Smooth muscle cell (in vitro differentiated cells): ENCODE results near the gene SIK2. TPM values are rescaled to one million over a fixed set of nuclear protein-coding genes. Genes with fewer than 3 reads are reported as not detected.

Experiments used
- DNase-seq: peaks from one replicate; lab custom pipeline; 2025; ENCODE audit not compliant: unreplicated experiment; lab: John Stamatoyannopoulos, UW
- H2AFZ ChIP-seq: fragments of 200-600 bp; sonication (generic); 2 replicates; pipeline ENCODE4 v1.6.0; 2016; ENCODE audit warnings: antibody characterized with exemption, low read depth, mild to moderate bottlenecking
- H3F3A ChIP-seq: fragments of 200-600 bp; sonication (generic); 2 replicates; pipeline ENCODE4 v1.6.0; 2017; ENCODE audit warnings: antibody characterized with exemption, low read depth
- H3K27ac ChIP-seq: fragments of 200-600 bp; sonication (generic); 2 replicates; pipeline ENCODE4 v1.5.1; 2016; ENCODE audit warnings: low read depth, mild to moderate bottlenecking
- H3K27me3 ChIP-seq: fragments of 200-600 bp; sonication (generic); 2 replicates; pipeline ENCODE4 v1.6.1; 2016; ENCODE audit warnings: low read depth, mild to moderate bottlenecking
- H3K36me3 ChIP-seq: fragments of 200-600 bp; sonication (generic); 2 replicates; pipeline ENCODE4 v1.5.1; 2016; ENCODE audit warnings: low read depth
- H3K4me1 ChIP-seq: fragments of 200-600 bp; sonication (generic); 2 replicates; pipeline ENCODE4 v1.5.1; 2016; ENCODE audit warnings: low read depth
- H3K4me2 ChIP-seq: fragments of 200-600 bp; sonication (generic); 2 replicates; pipeline ENCODE4 v1.6.0; 2016; ENCODE audit warnings: mild to moderate bottlenecking
- H3K4me3 ChIP-seq: fragments of 200-600 bp; sonication (generic); 2 replicates; pipeline ENCODE4 v1.5.1; 2016; ENCODE audit warnings: mild to moderate bottlenecking
- H3K79me2 ChIP-seq: fragments of 200-600 bp; sonication (generic); 2 replicates; pipeline ENCODE4 v1.6.0; 2016; ENCODE audit warnings: low read depth, mild to moderate bottlenecking
- H3K9ac ChIP-seq: fragments of 200-600 bp; sonication (generic); 2 replicates; pipeline ENCODE4 v1.6.0; 2016; ENCODE audit warnings: low read depth
- H3K9me3 ChIP-seq: fragments of 200-600 bp; sonication (generic); replicated peaks from 2 replicates; pipeline ENCODE4 v1.5.1; 2016; ENCODE audit warnings: low read depth
- H4K20me1 ChIP-seq: fragments of 200-600 bp; sonication (generic); 2 replicates; pipeline ENCODE4 v1.6.0; 2016; ENCODE audit warnings: low read depth
- WGBS: methylation state at CpG from one replicate; pipeline ENCODE4 v1.1.7; 2016; ENCODE audit warnings: low lambda C conversion rate; 5-methylcytosine and 5-hydroxymethylcytosine counted together
- polyA plus RNA-seq: library from polyadenylated mRNA; unstranded; fragments of >200 nt; fragmentation: Nextera tagmentation; extraction: Ambion mirVana; gene quantifications from 2 replicates; pipeline ENCODE4 v1.2.1, GENCODE V29; 2016
- total RNA-seq: library from RNA; depleted of rRNA; stranded (reverse); fragments of >200 nt; gene quantifications from 2 replicates; pipeline ENCODE4 v1.2.3, GENCODE V29; 2014
- TF ChIP-seq, protein P1 (sequence below): fragments of 200-600 bp; sonication (generic); IDR thresholded peaks from 2 replicates; pipeline ENCODE4 v1.5.1; 2017; ENCODE audit warnings: borderline replicate concordance, mild to moderate bottlenecking, antibody characterized with exemption; ENCODE audit not compliant: insufficient read depth, poor library complexity, severe bottlenecking

SIK2 gene
- total and polyA plus RNA-seq, 2 experiments from 2014 or later, result 1.9 to 14.1 TPM

DNA sequence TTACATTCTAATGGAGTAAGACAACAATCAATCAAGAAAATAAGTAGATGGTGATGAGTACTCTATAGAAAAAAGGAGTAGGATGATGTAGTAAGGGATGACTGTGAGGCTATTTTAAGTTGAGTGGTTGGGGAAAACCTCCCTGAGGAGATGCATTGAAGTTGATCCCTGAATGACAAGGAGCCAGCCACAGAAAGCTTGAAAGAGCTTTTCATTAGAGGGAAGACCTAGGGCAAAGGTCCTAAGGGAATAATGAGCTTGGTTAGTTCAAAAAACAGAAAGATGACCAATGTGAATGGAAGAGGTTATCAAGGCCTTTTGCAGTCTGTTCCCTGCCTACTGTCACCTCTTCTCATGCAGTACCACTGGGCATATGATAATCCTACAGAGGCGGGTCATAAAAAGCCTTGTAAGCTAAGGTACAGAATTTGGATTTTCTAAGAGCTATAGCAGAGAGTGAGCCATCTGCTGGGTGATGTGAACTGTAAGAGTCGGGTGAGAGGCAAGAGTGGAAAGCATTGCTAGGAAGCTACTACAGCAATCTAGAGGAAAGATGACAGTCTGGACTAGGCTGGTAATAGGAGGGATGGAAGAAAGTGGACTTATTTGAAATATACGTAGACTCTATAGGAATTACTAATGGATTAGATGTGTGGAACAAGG lies 160.9 kb downstream of the SIK2 start:
- no peak overlapping the region for H3K4me3 ChIP-seq
- H3K36me3 ChIP-seq, result peaks cover 14% of the 10 kb centered on the region

DNA sequence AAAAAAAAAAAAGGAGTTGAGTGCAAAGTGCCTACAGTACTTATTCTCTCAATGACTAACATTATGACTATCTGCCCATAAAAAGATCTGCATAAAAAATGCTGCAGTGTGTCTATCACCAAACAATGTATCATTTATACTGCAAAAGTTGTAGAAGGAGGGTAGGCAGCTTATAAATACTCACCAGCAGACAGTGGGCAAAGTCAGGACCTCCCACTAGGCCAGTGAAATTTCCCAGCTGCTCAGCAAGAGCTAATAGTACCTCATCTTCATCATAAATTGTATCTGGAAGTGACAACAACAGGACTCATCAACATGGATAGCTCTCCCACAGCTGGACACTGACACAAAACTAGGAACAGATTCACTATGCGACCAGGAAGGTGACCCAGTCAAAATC lies 162.4 kb downstream of the SIK2 start:
- Histone ChIP-seq H3K9ac (peak overlapping the region; percentile 70), H3K4me3 (peak overlapping the region; percentile 84), H3K27me3 (no peaks in the 10 kb centered on the region), H4K20me1 (no peaks in the 10 kb centered on the region), H3K79me2 (peaks cover 23% of the 10 kb centered on the region), H3K4me2 (peak overlapping the region; percentile 92), H3K9me3 (no peaks in the 10 kb centered on the region), H3K36me3 (peaks cover 9% of the 10 kb centered on the region), H3K4me1 (peaks cover 16% of the 10 kb centered on the region), H3K27ac (no peak overlapping the region), H3F3A (no peaks in the 10 kb centered on the region), H2AFZ (no peak overlapping the region)
- WGBS, result 75% methylated on average over 1 of the region's 1 CpG
- DNase-seq, result no peak
- TF ChIP-seq, protein P1, sequence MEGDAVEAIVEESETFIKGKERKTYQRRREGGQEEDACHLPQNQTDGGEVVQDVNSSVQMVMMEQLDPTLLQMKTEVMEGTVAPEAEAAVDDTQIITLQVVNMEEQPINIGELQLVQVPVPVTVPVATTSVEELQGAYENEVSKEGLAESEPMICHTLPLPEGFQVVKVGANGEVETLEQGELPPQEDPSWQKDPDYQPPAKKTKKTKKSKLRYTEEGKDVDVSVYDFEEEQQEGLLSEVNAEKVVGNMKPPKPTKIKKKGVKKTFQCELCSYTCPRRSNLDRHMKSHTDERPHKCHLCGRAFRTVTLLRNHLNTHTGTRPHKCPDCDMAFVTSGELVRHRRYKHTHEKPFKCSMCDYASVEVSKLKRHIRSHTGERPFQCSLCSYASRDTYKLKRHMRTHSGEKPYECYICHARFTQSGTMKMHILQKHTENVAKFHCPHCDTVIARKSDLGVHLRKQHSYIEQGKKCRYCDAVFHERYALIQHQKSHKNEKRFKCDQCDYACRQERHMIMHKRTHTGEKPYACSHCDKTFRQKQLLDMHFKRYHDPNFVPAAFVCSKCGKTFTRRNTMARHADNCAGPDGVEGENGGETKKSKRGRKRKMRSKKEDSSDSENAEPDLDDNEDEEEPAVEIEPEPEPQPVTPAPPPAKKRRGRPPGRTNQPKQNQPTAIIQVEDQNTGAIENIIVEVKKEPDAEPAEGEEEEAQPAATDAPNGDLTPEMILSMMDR, result no peak

More for the DNA sequence above, 160.9 kb downstream of the SIK2 start:
- peaks cover 16% of the 10 kb centered on the region for H3K4me1 ChIP-seq
- WGBS, result 95% methylated on average over 3 of the region's 3 CpGs
- no peak overlapping the region for H3K27ac ChIP-seq
- H3K9me3 ChIP-seq, result no peaks in the 10 kb centered on the region
- no peaks in the 10 kb centered on the region for H4K20me1 ChIP-seq
- no peak overlapping the region for H3K4me2 ChIP-seq
- H3K9ac ChIP-seq, result no peak overlapping the region
- no peaks in the 10 kb centered on the region for H3F3A ChIP-seq
- H3K27me3 ChIP-seq, result no peaks in the 10 kb centered on the region
- H2AFZ ChIP-seq, result no peak overlapping the region
- TF ChIP-seq, protein P1, result no peak
- DNase-seq, result no peak
- peaks cover 23% of the 10 kb centered on the region for H3K79me2 ChIP-seq

DNA sequence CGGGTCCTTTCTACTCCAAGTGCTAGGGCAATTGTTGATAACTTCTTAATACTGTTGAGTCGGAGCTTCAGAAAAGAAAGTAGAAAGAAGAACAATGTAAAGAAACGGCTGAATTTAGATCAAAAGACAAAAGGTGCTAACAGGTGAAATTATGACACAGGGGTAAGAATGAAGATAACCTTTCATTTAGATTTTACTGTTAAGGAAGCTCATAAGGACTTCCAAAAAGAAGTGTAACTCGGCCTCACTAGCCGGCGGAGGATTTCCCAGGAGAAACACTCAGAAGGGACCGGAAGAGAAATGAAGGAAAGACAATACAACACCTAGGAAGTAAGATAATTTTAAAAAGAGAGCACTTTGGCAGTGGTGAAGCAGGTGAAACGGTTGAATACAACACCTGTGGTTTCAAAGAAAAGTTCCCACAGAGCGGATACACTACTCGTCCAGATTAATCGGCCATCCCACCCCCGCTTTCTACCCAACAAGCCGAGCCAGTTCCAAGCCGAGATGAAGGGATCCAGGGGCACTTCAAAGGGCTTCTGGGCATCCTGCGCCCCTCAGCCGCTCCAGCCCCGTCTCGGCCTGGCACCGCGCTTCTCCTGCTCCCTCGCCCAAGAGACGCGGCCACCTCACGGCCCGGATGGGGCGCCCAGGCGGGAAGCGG lies 163.2 kb downstream of the SIK2 start:
- H3K27me3 ChIP-seq, result no peaks in the 10 kb centered on the region
- H2AFZ ChIP-seq, result peak overlapping the region; percentile 87
- no peaks in the 10 kb centered on the region for H3K9me3 ChIP-seq
- DNase-seq, result no peak
- no peak overlapping the region for H3K27ac ChIP-seq
- H3K4me3 ChIP-seq, result peak overlapping the region; percentile 84
- no peaks in the 10 kb centered on the region for H3F3A ChIP-seq
- peaks cover 7% of the 10 kb centered on the region for H3K36me3 ChIP-seq
- WGBS, result 4% methylated on average over 27 of the region's 28 CpGs
- no peaks in the 10 kb centered on the region for H4K20me1 ChIP-seq
- H3K9ac ChIP-seq, result peak overlapping the region; percentile 70
- TF ChIP-seq, protein P1, result no peak
- H3K79me2 ChIP-seq, result peaks cover 23% of the 10 kb centered on the region
- peaks cover 16% of the 10 kb centered on the region for H3K4me1 ChIP-seq
- peak overlapping the region; percentile 92 for H3K4me2 ChIP-seq
